ENCODE results near the gene MPV17L. TPM values are rescaled to one million over a fixed set of nuclear protein-coding genes. Genes with fewer than 3 reads are reported as not detected.
"Not testable (repeated sequence)": the region's sequence is repeated elsewhere in the genome, so short reads cannot be mapped to it uniquely, and the experiment has no call there.

The MPV17L gene
- total RNA-seq, 4 donors from 2014 or later: 0.72 to 10.8 (median 6.2) TPM

- H3K27ac ChIP-seq: peak overlapping the region in 3 of 4 donors; percentile 13 to 76 (median 30)
- H3K4me3 ChIP-seq: peak overlapping the region in 2 of 4 donors; percentile 16 to 41
- H3K27me3 ChIP-seq: no peaks in the 10 kb centered on the region
- no peaks in the 10 kb centered on the region for H3K36me3 ChIP-seq
- no peaks in the 10 kb centered on the region for H3K9me3 ChIP-seq
- peaks cover 0 to 5% (median 0%) of the 10 kb centered on the region in 3 donors for H3K4me1 ChIP-seq
- intact Hi-C loops (cut with DNase I): loop anchor here (10.0 kb wide), 1 partner anchor 67 kb away; no protein-coding TSS in a partner anchor
- peak; percentile 35 to 67 (median 64) for TF ChIP-seq CTCF (IDR thresholded peaks at IDR 0.05)
- no peak for TF ChIP-seq POLR2A (IDR thresholded peaks at IDR 0.05)
- no peak for DNase-seq
- WGBS, 2 donors: 1% methylated on average over 4 to 5 of the region's 8 CpGs
Measured at GRCh38 chr16:15427648-15428239, 32.2 kb downstream of the MPV17L start.

GRCh38 chr16:15430884-15431283 is 35.3 kb downstream of the MPV17L start:
- WGBS, 2 donors: 71 to 72% methylated on average over 11 of the region's 11 CpGs
- H3K36me3 ChIP-seq; intact Hi-C loops (cut with DNase I); DNase-seq; H3K9me3 ChIP-seq; H3K4me3 ChIP-seq; H3K27ac ChIP-seq: not testable (repeated sequence)
- Histone ChIP-seq H3K27me3 (peaks cover 0 to 27% (median 3%) of the 10 kb centered on the region in 4 donors), H3K4me1 (peaks cover 4 to 26% (median 11%) of the 10 kb centered on the region in 3 donors)

GRCh38 chr16:15434079-15434424 is 38.5 kb downstream of the MPV17L start:
- intact Hi-C loops (cut with DNase I): no loop called here
- no peak for TF ChIP-seq CTCF (IDR thresholded peaks at IDR 0.05)
- TF ChIP-seq POLR2A (IDR thresholded peaks at IDR 0.05): no peak
- no peaks in the 10 kb centered on the region for H3K36me3 ChIP-seq
- peaks cover 4 to 29% (median 11%) of the 10 kb centered on the region in 3 donors for H3K4me1 ChIP-seq
- DNase-seq: no peak
- H3K27me3 ChIP-seq: peaks cover 0 to 34% (median 3%) of the 10 kb centered on the region in 4 donors
- no peaks in the 10 kb centered on the region for H3K9me3 ChIP-seq
- H3K4me3 ChIP-seq: peak overlapping the region; percentile 45 to 83 (median 62)
- H3K27ac ChIP-seq: peak overlapping the region; percentile 71 to 89 (median 83)
- 32 to 45% methylated on average over 12 of the region's 12 CpGs for WGBS, 2 donors

GRCh38 chr16:15434425-15435215 is 39.1 kb downstream of the MPV17L start, which contains the start of gene BMERB1:
Gene BMERB1 (plus strand): TSS chr16:15434588. CDS start chr16:15434654, 66 bp downstream.
- Histone ChIP-seq H3K4me3 (peak within 1 kb of the TSS; percentile 45 to 83 (median 62)), H3K27me3 (peaks cover 0 to 34% (median 3%) of the 10 kb centered on the region in 4 donors), H3K27ac (peak within 1 kb of the TSS; percentile 71 to 89 (median 83)), H3K4me1 (peaks cover 5 to 34% (median 11%) of the 10 kb centered on the region in 3 donors), H3K36me3 (no peaks in the 10 kb centered on the region), H3K9me3 (no peaks in the 10 kb centered on the region)
- TF ChIP-seq POLR2A (IDR thresholded peaks at IDR 0.05) (peak in 2 of 4 donors; percentile 20 to 53), CTCF (IDR thresholded peaks at IDR 0.05) (no peak)
- 0 to 1% methylated on average over 16 to 22 of the region's 63 CpGs for WGBS, 2 donors
- intact Hi-C loops (cut with DNase I): no loop called here
- no peak for DNase-seq

- intact Hi-C loops (cut with DNase I): no loop called here
- TF ChIP-seq POLR2A (IDR thresholded peaks at IDR 0.05): no peak
- TF ChIP-seq CTCF (IDR thresholded peaks at IDR 0.05): peak in 1 of 6 experiments; percentile 9
- H3K27me3 ChIP-seq: peaks cover 0 to 34% (median 3%) of the 10 kb centered on the region in 4 donors
- H3K36me3 ChIP-seq: no peaks in the 10 kb centered on the region
- peaks cover 7 to 40% (median 11%) of the 10 kb centered on the region in 3 donors for H3K4me1 ChIP-seq
- peak overlapping the region; percentile 45 to 83 (median 62) for H3K4me3 ChIP-seq
- WGBS, 2 donors: 7 to 19% methylated on average over 21 of the region's 22 CpGs
- H3K9me3 ChIP-seq: no peaks in the 10 kb centered on the region
- H3K27ac ChIP-seq: peak overlapping the region; percentile 71 to 89 (median 83)
- DNase-seq: no peak
Measured at GRCh38 chr16:15435216-15435864, 39.8 kb downstream of the MPV17L start.
